ENCODE measurements around the gene LPAR5. TPM values are rescaled to one million over a fixed set of nuclear protein-coding genes. Genes with fewer than 3 reads are reported as not detected.

The LPAR5 gene
- total RNA-seq, 1 experiment from 2014 or later: 2.3 TPM

GRCh38 chr12:6620885-6621274 lies 14.9 kb downstream of the LPAR5 start:
- Histone ChIP-seq H3K9me2 (replicated peaks; ENCODE audit: low read length) (no peaks in the 10 kb centered on the region), H3K4me2 (ENCODE audit: low read length) (no peak overlapping the region), H3K36me3 (ENCODE audit: low read depth, low read length) (no peaks in the 10 kb centered on the region), H3K9me3 (ENCODE audit: low read length) (no peaks in the 10 kb centered on the region), H3K4me1 (ENCODE audit: insufficient read depth, low read length) (no peaks in the 10 kb centered on the region), H3K4me3 (ENCODE audit: low read length) (no peak overlapping the region), H3K27ac (ENCODE audit: low read length) (no peak overlapping the region), H3K9ac (ENCODE audit: low read length) (no peak overlapping the region), H3K27me3 (ENCODE audit: low read length) (no peaks in the 10 kb centered on the region), H3K79me2 (ENCODE audit: low read length) (no peaks in the 10 kb centered on the region), H3F3A (ENCODE audit: low read length, unreplicated experiment) (no peaks in the 10 kb centered on the region), H4K20me1 (ENCODE audit: low read length) (no peaks in the 10 kb centered on the region), H2AFZ (ENCODE audit: low read length) (no peak overlapping the region)
- intact Hi-C loops (cut with micrococcal nuclease): no loop called here
- TF ChIP-seq EZH2 (IDR thresholded peaks at IDR 0.05; ENCODE audit: low read length, unreplicated experiment) (no peak), EZH2phosphoT487 (IDR thresholded peaks at IDR 0.05; ENCODE audit: borderline replicate concordance, low read length) (no peak), CTCF (conservative IDR thresholded peaks at IDR 0.05; ENCODE audit: low read depth, low read length) (no peak)
- ChIA-PET POLR2A (ENCODE audit: unreplicated experiment) (no interaction called here), CTCF (no interaction called here)
- ATAC-seq: no peak
- no peak for DNase-seq
- BruUV-seq (replicated peaks): no TSS peak

GRCh38 chr12:6620137-6620884 lies 15.4 kb downstream of the LPAR5 start:
- H3F3A ChIP-seq (ENCODE audit: low read length, unreplicated experiment): no peaks in the 10 kb centered on the region
- H3K4me3 ChIP-seq (ENCODE audit: low read length): no peak overlapping the region
- BruUV-seq (replicated peaks): no TSS peak
- no peak overlapping the region for H3K27ac ChIP-seq (ENCODE audit: low read length)
- no peak for ATAC-seq
- H3K4me1 ChIP-seq (ENCODE audit: insufficient read depth, low read length): no peaks in the 10 kb centered on the region
- H3K79me2 ChIP-seq (ENCODE audit: low read length): no peaks in the 10 kb centered on the region
- no peak overlapping the region for H2AFZ ChIP-seq (ENCODE audit: low read length)
- H3K9me2 ChIP-seq (replicated peaks; ENCODE audit: low read length): no peaks in the 10 kb centered on the region
- ChIA-PET CTCF (no interaction called here), POLR2A (ENCODE audit: unreplicated experiment) (no interaction called here)
- H3K9ac ChIP-seq (ENCODE audit: low read length): no peak overlapping the region
- intact Hi-C loops (cut with micrococcal nuclease): no loop called here
- H3K9me3 ChIP-seq (ENCODE audit: low read length): no peaks in the 10 kb centered on the region
- TF ChIP-seq CTCF (conservative IDR thresholded peaks at IDR 0.05; ENCODE audit: low read depth, low read length): no peak
- no peak for TF ChIP-seq EZH2phosphoT487 (IDR thresholded peaks at IDR 0.05; ENCODE audit: borderline replicate concordance, low read length)
- TF ChIP-seq EZH2 (IDR thresholded peaks at IDR 0.05; ENCODE audit: low read length, unreplicated experiment): no peak
- no peaks in the 10 kb centered on the region for H3K27me3 ChIP-seq (ENCODE audit: low read length)
- no peaks in the 10 kb centered on the region for H4K20me1 ChIP-seq (ENCODE audit: low read length)
- no peaks in the 10 kb centered on the region for H3K36me3 ChIP-seq (ENCODE audit: low read depth, low read length)
- no peak for DNase-seq
- H3K4me2 ChIP-seq (ENCODE audit: low read length): no peak overlapping the region

- H3K4me2 ChIP-seq (ENCODE audit: low read length): no peak overlapping the region
- H3K27me3 ChIP-seq (ENCODE audit: low read length): no peaks in the 10 kb centered on the region
- no peaks in the 10 kb centered on the region for H4K20me1 ChIP-seq (ENCODE audit: low read length)
- no peaks in the 10 kb centered on the region for H3K9me3 ChIP-seq (ENCODE audit: low read length)
- H3K4me1 ChIP-seq (ENCODE audit: insufficient read depth, low read length): peaks cover 4% of the 10 kb centered on the region; the same call in 1 of the 2 replicates
- H3F3A ChIP-seq (ENCODE audit: low read length, unreplicated experiment): no peaks in the 10 kb centered on the region
- no peaks in the 10 kb centered on the region for H3K79me2 ChIP-seq (ENCODE audit: low read length)
- POLR2A ChIA-PET (ENCODE audit: unreplicated experiment): no interaction called here
- no peak overlapping the region for H3K9ac ChIP-seq (ENCODE audit: low read length)
- TF ChIP-seq EZH2phosphoT487 (IDR thresholded peaks at IDR 0.05; ENCODE audit: borderline replicate concordance, low read length): no peak
- no peak for TF ChIP-seq CTCF (conservative IDR thresholded peaks at IDR 0.05; ENCODE audit: low read depth, low read length)
- no peak for TF ChIP-seq EZH2 (IDR thresholded peaks at IDR 0.05; ENCODE audit: low read length, unreplicated experiment)
- no peak overlapping the region for H3K27ac ChIP-seq (ENCODE audit: low read length)
- intact Hi-C loops (cut with micrococcal nuclease): loop anchor here (5.0 kb wide), 2 partner anchors 44 to 79 kb away; partner anchors contain the start of gene ING4
- no peaks in the 10 kb centered on the region for H3K36me3 ChIP-seq (ENCODE audit: low read depth, low read length)
- no peak overlapping the region for H3K4me3 ChIP-seq (ENCODE audit: low read length)
- no TSS peak for BruUV-seq (replicated peaks)
- no peak for ATAC-seq
- no peak overlapping the region for H2AFZ ChIP-seq (ENCODE audit: low read length)
- DNase-seq: no peak
- no peaks in the 10 kb centered on the region for H3K9me2 ChIP-seq (replicated peaks; ENCODE audit: low read length)
- CTCF ChIA-PET: no interaction called here
Measured at GRCh38 chr12:6618483-6619225, 17.1 kb downstream of the LPAR5 start.

All from PC-3 (cell line).